Femur (tissue), 1 donor: Measurements from ENCODE around the gene TLE4.

Source experiments
- DNase-seq: peaks from one replicate; pipeline ENCODE4 v3.0.0-alpha.2; 2017

The TLE4 gene

GRCh38 chr9:79694676-79695400, 123.1 kb downstream of the TLE4 start:
- no peak for DNase-seq

DNA sequence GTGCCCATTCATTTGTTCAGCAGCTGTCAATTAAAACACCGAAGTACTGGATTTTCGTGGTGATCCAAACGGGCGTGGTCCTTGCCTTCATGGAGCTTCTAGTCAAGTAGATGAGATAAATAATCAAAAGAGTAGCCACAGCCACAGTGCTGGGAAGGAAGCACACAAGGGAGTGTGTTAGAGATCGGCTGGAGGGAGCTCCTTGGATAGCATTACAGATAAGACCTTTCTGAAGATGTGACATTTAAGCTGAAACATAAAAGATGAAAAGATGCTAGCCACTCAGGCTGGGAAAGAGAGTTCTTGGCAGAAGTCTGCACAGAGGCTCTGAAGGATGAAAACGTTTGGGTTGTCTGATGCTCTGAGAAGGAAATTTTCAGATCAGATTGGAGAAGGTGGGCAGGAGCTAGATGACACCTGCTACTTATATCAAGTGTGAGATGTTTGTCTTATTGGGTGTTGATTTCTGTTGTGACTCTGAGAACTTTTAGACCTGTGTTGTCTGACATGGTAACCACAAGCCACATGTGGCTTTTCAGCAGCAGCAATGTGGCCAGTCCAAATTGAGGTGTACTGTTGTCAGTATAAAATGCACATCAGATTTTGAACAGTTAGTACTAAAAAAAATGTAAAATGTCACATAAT, 123.9 kb downstream of the TLE4 start:
- no peak for DNase-seq

DNA sequence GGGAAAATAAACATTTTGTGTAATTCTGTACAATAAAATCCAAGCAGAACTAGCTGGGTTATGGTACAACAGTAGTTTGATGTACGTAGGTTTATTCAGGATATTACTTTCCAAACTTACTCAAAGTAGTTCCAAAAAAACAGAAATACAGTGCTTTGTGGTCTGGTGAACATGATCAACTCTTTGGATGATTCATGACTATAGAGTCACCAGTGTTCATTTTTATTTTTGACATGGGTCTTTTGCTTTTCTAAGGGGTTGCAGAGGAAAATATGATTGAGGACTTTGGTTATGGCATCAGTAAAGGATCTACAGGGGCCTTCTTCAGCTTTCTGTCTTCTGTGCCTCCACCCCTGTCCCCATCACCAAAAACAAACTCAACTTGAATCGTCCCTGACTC, 127.2 kb downstream of the TLE4 start:
- DNase-seq, result no peak

- no peak for DNase-seq
These were observed 127.7 kb downstream of the TLE4 start for GRCh38 chr9:79699479-79699878.

DNA sequence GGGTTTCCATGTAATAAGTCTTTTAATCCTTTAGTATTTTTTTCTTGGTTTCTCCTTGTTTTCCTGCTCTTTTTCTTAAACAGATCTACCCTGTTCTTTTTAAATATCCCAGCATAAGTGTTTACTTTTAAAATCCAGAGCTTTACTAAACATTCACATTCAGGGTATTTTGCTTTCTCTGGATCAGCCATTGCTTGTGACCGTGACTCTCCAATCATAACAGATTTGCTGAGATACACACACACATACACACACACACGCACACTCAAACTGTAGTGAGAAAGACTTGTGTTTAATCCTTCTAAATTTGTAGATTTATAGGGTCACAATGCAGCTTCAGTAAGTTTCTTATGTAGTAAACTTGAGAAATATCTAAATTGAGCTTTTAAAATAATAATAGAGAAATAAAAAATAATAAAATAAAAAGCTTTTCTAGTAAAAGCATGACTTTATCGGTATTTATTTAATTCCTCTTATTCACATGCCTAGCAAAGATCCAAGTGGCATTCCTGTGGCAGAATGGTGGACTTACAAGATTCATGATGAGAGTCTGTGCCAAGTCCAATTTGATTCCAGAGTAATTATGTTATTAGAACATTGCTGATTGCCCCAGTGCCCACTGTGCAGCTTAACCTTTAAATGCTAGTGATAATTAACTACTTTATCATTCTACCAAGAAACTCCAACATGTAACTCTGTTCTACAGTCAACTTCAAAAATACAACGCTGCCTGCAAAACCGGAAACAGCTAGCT, 129.0 kb downstream of the TLE4 start:
- no peak for DNase-seq

DNA sequence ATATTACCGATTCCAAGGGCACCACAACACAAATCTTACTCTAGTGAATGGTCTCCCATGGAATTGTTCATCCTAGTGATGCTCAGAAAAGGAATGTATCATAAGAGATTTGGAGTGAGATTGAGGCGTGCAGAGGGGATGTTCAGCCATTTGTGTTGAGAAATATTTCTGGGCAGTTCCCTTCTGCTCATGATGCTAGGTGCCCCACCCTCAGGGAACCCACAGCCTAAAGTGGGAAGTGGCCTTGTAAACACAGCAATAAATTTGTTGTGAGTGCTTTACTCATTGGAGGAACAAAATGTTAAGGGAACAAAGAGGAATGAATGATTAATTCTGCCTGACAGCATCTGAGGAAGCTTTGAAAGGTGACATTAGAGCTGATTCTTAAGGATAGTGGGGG, 129.9 kb downstream of the TLE4 start:
- DNase-seq, result peak; percentile 31

- DNase-seq, result no peak
These were observed 133.9 kb downstream of the TLE4 start for GRCh38 chr9:79705704-79706103.

- DNase-seq, result no peak
These were observed 134.7 kb downstream of the TLE4 start for GRCh38 chr9:79706512-79706911.

GRCh38 chr9:79707589-79707988, 135.8 kb downstream of the TLE4 start:
- no peak for DNase-seq

- DNase-seq, result no peak
These were observed 136.8 kb downstream of the TLE4 start for GRCh38 chr9:79708541-79708940.

- DNase-seq, result no peak
These were observed 138.2 kb downstream of the TLE4 start for GRCh38 chr9:79709743-79710674.

DNA sequence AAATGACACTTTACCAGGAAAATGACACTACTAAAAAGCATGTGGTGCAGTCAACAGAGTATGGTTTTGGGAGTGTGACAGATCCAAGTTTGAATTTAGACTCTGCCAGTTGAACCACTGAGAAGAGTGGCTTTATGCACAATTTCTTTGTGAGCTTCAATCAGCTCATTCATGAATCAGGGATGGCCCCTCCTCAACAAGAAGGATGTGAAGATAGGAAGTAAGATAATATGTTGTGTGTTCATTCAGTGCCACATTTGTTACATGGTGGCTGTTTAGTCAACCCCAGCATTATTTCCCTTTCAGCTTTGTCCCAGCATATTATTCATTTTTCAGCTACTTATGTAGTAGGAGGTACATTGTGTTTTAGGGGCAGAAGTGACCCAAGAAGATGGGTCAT, 140.1 kb downstream of the TLE4 start:
- no peak for DNase-seq

- no peak for DNase-seq
These were observed 147.3 kb downstream of the TLE4 start for GRCh38 chr9:79719021-79719420.

- no peak for DNase-seq
These were observed 148.2 kb downstream of the TLE4 start for GRCh38 chr9:79719989-79720388.

DNA sequence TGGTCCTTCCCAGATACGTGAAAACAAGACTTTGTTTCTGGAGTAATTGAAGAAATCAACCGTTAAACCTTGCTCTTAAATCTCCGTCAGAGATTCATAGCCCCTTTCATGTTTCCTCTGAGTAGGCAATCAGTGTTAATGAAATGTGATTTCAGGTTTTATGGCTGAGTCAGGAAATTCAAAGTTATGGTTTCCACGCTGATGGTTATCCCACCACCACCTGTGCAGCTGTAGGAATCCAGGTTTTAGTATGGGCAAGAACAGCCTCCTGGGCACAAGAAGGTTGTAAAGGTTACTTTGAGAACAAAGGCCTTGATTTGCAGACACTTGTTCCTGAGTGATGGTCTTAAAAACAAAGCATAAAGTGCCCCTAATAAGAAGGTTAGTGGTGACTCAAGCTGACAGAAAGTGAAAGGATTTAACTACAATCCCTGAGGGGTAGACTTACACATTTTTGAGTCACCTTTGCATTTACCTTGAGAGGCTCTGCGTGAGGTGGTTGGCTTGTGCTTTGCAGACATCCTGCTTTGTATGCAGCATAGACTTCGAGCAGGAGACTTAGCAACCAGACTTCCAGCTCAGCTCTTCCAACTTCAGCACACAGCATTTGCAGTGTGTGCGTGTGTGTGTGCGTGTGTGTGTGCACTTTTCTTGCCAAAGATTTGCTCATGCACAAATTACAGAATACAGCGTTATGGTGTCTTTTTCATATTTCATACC, 159.6 kb downstream of the TLE4 start:
- no peak for DNase-seq

DNA sequence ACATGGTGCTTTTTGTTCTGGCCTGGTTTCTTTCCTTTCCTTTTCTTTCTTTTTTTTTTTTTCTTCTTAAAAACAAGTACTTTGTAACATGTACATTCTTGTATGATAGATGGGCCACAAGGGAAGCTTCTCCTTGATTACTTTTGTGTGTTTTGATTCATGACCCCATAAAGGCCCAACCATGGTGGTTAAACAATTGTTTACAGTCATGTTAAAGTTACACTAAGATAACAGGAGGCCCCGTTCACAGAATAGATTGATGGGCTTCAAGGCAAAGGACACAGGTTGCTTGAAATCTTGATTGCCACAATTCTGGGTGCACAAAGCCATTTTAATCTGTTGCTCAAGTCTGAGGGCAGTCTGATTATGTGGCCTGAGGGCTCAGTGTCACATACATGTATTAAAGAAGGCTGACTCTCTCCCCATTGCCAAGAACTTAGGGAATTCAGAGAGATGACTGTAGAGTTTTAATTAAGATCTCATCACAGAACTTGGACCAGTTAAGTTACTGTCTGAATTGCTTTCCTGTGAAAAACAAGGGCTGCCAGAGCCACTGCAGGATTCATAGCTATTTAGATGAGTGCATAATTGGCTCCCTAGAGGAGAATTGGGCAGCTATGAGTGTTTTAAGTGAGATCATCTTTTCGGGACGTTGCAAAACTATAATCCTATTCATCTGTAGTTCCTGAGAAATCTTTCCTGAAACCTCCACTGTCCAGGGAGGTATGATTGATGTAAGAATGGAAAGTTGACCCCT, 163.4 kb downstream of the TLE4 start:
- DNase-seq, result no peak

DNA sequence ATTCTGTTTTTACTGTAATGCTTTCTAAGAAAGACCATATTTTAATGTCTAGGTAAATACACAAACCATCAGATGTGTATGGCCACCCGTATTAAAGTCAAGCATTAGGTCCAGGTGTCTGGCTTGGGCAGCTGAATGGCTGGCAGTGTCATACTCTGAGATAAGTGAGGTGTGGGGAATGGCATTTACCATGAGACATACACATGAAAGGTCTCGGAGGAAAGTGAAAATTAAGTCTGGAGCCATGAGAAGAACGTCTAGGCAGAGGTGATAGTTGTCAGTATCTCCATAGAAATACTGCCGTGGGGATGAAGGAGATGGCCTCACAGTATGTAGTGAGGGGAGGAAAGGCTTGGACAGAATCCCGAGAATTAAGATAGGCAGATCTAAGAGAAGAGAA, 164.3 kb downstream of the TLE4 start:
- DNase-seq, result no peak

- DNase-seq, result no peak
These were observed 169.6 kb downstream of the TLE4 start for GRCh38 chr9:79741381-79741780.

DNA sequence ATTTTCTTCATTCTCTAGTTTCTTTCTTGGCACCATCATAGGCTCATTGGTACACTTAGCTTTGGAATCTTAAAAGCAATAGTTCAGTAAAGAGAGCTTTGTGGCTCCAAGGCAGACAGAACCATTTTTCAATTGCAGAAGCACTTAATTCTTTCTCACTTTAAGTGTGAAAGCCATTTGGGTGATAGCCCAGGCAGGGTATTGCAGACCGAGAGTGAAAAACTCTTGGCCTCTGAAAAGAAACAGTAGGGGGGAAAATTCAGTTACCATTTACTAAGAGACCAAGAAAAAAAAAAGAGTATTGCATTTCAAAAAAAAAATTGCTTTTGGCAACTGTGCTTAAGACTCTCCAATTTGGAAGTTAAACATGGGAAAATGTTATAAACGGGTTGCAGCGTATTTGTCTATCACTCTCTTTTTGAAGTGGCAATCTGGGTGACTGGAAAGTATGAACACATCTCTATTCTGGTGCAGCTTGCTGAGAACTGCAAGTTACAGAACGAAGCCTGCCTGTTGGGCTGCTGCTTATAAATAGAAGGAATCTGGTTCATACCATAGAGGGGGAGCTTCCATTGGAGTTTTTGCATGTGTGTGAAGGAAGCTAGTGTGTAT, 170.5 kb downstream of the TLE4 start:
- DNase-seq, result peak; percentile 59

GRCh38 chr9:79744521-79744920, 172.8 kb downstream of the TLE4 start:
- DNase-seq, result no peak

GRCh38 chr9:79745752-79746336, 174.1 kb downstream of the TLE4 start:
- no peak for DNase-seq
